ENCODE data around the gene MCF2L2. TPM values are rescaled to one million over a fixed set of nuclear protein-coding genes. Genes with fewer than 3 reads are reported as not detected.

MCF2L2 gene
- total and polyA plus RNA-seq, 9 of the 15 experiments (the other 6 are each of a cell fraction or from before 2014, with no cell fraction given) = 0.56 to 4.2 (median 3.0) TPM

DNA sequence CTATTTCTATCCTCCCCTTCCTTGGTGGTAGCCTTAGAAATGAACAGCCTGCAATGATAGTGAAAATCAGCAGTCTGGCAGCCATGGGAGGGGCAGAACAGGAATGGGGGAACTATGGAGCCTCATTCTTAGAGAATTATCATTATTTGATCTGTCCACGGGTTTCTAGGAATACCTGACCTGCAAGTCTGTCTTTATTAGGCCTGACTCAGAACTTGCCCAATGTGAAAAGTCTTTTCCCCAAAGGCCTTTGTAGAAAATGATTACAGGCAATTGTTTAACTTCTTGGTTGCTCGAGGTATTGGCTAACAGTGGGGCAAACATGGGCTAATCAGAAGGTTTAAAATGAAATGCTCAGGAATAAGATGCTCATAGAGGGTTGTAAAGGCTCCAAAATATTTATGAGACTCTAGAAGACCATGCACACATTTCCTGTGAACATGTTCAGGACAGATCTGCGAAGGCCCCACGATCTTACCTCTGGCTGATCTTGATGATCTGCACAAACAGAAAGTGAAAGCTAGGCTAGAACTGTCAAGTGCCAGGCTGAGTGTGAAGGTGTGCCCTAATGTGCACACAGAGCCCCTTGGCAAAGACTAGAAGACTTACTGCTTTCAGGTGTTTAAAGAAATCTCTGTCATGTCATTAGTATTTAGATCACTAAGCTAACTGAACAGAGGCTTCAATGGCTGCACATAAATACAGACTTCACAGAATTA, 226.3 kb downstream of the MCF2L2 start:
- no peak for ATAC-seq

DNA sequence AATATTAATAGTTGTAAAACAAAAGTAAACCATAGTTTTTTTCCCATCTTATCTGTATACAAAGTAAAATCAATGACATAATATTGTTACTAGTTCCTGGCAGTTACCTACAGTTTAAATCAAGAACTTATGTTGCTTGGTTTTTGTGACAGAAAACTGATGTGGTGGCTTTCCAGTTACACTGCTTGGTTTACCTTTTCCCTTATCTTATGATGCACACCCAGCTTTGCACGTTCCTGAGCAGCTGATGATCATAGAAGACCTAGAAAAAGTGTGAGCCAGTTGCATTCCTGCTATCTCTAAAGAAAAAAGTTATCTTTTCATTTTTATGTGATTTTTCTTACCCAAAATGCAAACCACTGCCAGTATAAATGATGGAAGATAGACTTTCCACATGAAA, 229.5 kb downstream of the MCF2L2 start:
- no peak for DNase-seq (ENCODE audit: extremely low read depth in 1 of 4, low spot score in 3 of 4)
- H3K27ac ChIP-seq (ENCODE audit: extremely low read depth, low read depth, low read length) = no peak overlapping the region
- H3K4me2 ChIP-seq (ENCODE audit: insufficient read depth, low read length) = no peak overlapping the region
- H2AFZ ChIP-seq (ENCODE audit: low read depth, low read length) = no peak overlapping the region
- peak; percentile 56; the same call in 2 of the 3 replicates for ATAC-seq
- in situ Hi-C loops (cut with MboI) (no loop called here), intact Hi-C loops (cut with micrococcal nuclease) (no loop called here)
- BruUV-seq (replicated peaks) = no TSS peak
- H3K4me3 ChIP-seq = no peak overlapping the region
- no peaks in the 10 kb centered on the region for H4K20me1 ChIP-seq (replicated peaks; ENCODE audit: control insufficient read depth, insufficient read depth, low read length)
- H3K9ac ChIP-seq (ENCODE audit: insufficient read depth in 1 of 2, low read depth in 2 of 2, low read length in 2 of 2) = no peak overlapping the region
- no peaks in the 10 kb centered on the region for H3K9me1 ChIP-seq (ENCODE audit: control insufficient read depth, insufficient read depth, low read length)
- POLR2A ChIA-PET = interaction anchor here (1.0 kb wide), 1 partner anchor 14 kb away, joined by 3 read pairs; no protein-coding TSS in a partner anchor
- CTCF ChIA-PET (ENCODE audit: low intra/inter-chr PET ratio) = no interaction called here
- 0% methylated on average over 1 of the region's 1 CpG for WGBS (ENCODE audit: insufficient coverage, low coverage, missing lambda C conversion rate)
- H3K36me3 ChIP-seq (ENCODE audit: control insufficient read depth, insufficient read depth, low read length) = no peaks in the 10 kb centered on the region
- H3K9me3 ChIP-seq (replicated peaks; ENCODE audit: control insufficient read depth, insufficient read depth, low read depth, low read length) = 0 out of 2 replicates have a peak, but pooled peaks cover 2% of the 10 kb centered on the region
- TF ChIP-seq TAL1 (IDR thresholded peaks at IDR 0.05) = 0 out of 2 replicates have a peak, but pooled peaks have one; percentile 16
- TF ChIP-seq, protein P1, sequence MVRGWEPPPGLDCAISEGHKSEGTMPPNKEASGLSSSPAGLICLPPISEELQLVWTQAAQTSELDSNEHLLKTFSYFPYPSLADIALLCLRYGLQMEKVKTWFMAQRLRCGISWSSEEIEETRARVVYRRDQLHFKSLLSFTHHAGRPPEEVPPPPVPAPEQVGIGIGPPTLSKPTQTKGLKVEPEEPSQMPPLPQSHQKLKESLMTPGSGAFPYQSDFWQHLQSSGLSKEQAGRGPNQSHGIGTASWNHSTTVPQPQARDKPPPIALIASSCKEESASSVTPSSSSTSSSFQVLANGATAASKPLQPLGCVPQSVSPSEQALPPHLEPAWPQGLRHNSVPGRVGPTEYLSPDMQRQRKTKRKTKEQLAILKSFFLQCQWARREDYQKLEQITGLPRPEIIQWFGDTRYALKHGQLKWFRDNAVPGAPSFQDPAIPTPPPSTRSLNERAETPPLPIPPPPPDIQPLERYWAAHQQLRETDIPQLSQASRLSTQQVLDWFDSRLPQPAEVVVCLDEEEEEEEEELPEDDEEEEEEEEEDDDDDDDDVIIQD (CRISPR knock-in tag; IDR thresholded peaks at IDR 0.05) = no peak
- TF ChIP-seq TEAD4 (IDR thresholded peaks at IDR 0.05; ENCODE audit: low read length) = peak; percentile 46
- TF ChIP-seq TEAD4 (CRISPR knock-in tag; IDR thresholded peaks at IDR 0.05; ENCODE audit: borderline replicate concordance) = no peak
- TF ChIP-seq, protein P2, sequence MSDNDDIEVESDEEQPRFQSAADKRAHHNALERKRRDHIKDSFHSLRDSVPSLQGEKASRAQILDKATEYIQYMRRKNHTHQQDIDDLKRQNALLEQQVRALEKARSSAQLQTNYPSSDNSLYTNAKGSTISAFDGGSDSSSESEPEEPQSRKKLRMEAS (CRISPR knock-in tag; IDR thresholded peaks at IDR 0.05) = no peak
- TF ChIP-seq, protein P3, sequence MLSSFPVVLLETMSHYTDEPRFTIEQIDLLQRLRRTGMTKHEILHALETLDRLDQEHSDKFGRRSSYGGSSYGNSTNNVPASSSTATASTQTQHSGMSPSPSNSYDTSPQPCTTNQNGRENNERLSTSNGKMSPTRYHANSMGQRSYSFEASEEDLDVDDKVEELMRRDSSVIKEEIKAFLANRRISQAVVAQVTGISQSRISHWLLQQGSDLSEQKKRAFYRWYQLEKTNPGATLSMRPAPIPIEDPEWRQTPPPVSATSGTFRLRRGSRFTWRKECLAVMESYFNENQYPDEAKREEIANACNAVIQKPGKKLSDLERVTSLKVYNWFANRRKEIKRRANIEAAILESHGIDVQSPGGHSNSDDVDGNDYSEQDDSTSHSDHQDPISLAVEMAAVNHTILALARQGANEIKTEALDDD (IDR thresholded peaks at IDR 0.05) = 0 out of 2 replicates have a peak, but pooled peaks have one; percentile 22
- TF ChIP-seq BHLHE40 (IDR thresholded peaks at IDR 0.05; ENCODE audit: low read length) = peak; percentile 79
- H3K27me3 ChIP-seq (ENCODE audit: control insufficient read depth in 2 of 2, insufficient read depth in 2 of 2, low read length in 2 of 2) = no peaks in the 10 kb centered on the region
- H3K4me1 ChIP-seq (replicated peaks in 1 of 2; ENCODE audit: control insufficient read depth in 2 of 2, insufficient read depth in 2 of 2, low read length in 2 of 2) = peaks cover 0 to 4% of the 10 kb centered on the region in 2 experiments; a peak in 1 of 5 replicates
- no peaks in the 10 kb centered on the region for H3K79me2 ChIP-seq (ENCODE audit: control insufficient read depth, insufficient read depth, low read length)
- no peak for FAIRE-seq

More for the DNA sequence above, 226.3 kb downstream of the MCF2L2 start:
- Histone ChIP-seq H3K9me1 (ENCODE audit: control insufficient read depth, insufficient read depth, low read length) (no peaks in the 10 kb centered on the region), H3K9ac (ENCODE audit: insufficient read depth in 1 of 2, low read depth in 2 of 2, low read length in 2 of 2) (no peak overlapping the region), H4K20me1 (replicated peaks; ENCODE audit: control insufficient read depth, insufficient read depth, low read length) (no peaks in the 10 kb centered on the region), H2AFZ (ENCODE audit: low read depth, low read length) (peak overlapping the region; percentile 17; the same call in 1 of the 2 replicates), H3K9me3 (replicated peaks; ENCODE audit: control insufficient read depth, insufficient read depth, low read depth, low read length) (0 out of 2 replicates have a peak, but pooled peaks cover 2% of the 10 kb centered on the region), H3K4me3 (no peak overlapping the region), H3K79me2 (ENCODE audit: control insufficient read depth, insufficient read depth, low read length) (no peaks in the 10 kb centered on the region), H3K4me1 (replicated peaks in 1 of 2; ENCODE audit: control insufficient read depth in 2 of 2, insufficient read depth in 2 of 2, low read length in 2 of 2) (peaks cover 0 to 4% of the 10 kb centered on the region in 2 experiments; a peak in 1 of 5 replicates), H3K36me3 (ENCODE audit: control insufficient read depth, insufficient read depth, low read length) (no peaks in the 10 kb centered on the region), H3K27me3 (ENCODE audit: control insufficient read depth in 2 of 2, insufficient read depth in 2 of 2, low read length in 2 of 2) (no peaks in the 10 kb centered on the region), H3K27ac (ENCODE audit: extremely low read depth, low read depth, low read length) (no peak overlapping the region), H3K4me2 (ENCODE audit: insufficient read depth, low read length) (0 out of 2 replicates have a peak overlapping the region, but pooled peaks have one; percentile 18)
- FAIRE-seq (no peak), DNase-seq (ENCODE audit: extremely low read depth in 1 of 4, low spot score in 3 of 4) (no peak)
- in situ Hi-C loops (cut with MboI) = no loop called here
- intact Hi-C loops (cut with micrococcal nuclease) = no loop called here
- TF ChIP-seq GABPA (tag; conservative IDR thresholded peaks at IDR 0.05; ENCODE audit: low read depth) (no peak), MAZ (CRISPR knock-in tag; conservative IDR thresholded peaks at IDR 0.05 in 1 of 2, IDR thresholded peaks at IDR 0.05 in 1 of 2) (no peak)
- WGBS (ENCODE audit: insufficient coverage, low coverage, missing lambda C conversion rate) = 13% methylated on average over 4 of the region's 4 CpGs
- BruUV-seq (replicated peaks) = no TSS peak
- ChIA-PET CTCF (ENCODE audit: low intra/inter-chr PET ratio) (no interaction called here), POLR2A (no interaction called here)
